K562 (cell line): ENCODE data around the gene PIK3CB.

ENCODE experiments used
- CHD1 ChIP-seq: fragments of 200-600 bp; sonication (generic); IDR thresholded peaks from one replicate; pipeline ENCODE4 v1.6.1; 2012; ENCODE audit warnings: mild to moderate bottlenecking, moderate library complexity, low read length, inconsistent platforms
- CLOCK ChIP-seq: fragments of 250-450 bp; sonication (Bioruptor Pico); IDR thresholded peaks from 2 replicates; pipeline ENCODE4 v1.4.0; 2020; ENCODE audit warnings: mild to moderate bottlenecking, moderate library complexity, borderline replicate concordance
- COPS2 ChIP-seq: fragments of 450-650 bp; conservative IDR thresholded peaks from 2 replicates; pipeline ENCODE4 v1.6.1; 2016; ENCODE audit warnings: mild to moderate bottlenecking, moderate library complexity
- FOS ChIP-seq: IDR thresholded peaks from 3 replicates; pipeline ENCODE4 v1.6.1; 2011; ENCODE audit not compliant: insufficient read length; ENCODE audit errors: extremely low read depth
- NR2F6 ChIP-seq: fragments of 450-650 bp; formaldehyde crosslinking; IDR thresholded peaks from 2 replicates; pipeline ENCODE4 v1.4.0; 2020; ENCODE audit warnings: mild to moderate bottlenecking
- PHB ChIP-seq: fragments of 250-450 bp; sonication (Bioruptor Pico); IDR thresholded peaks from 2 replicates; pipeline ENCODE4 v1.5.0; 2021
- POLR2AphosphoS5 ChIP-seq: IDR thresholded peaks from 2 replicates; pipeline ENCODE4 v1.6.1; 2011; ENCODE audit warnings: mild to moderate bottlenecking, low read depth, low read length, moderate library complexity; ENCODE audit not compliant: control insufficient read depth, insufficient read depth
- ZNF224 ChIP-seq: sonication (generic); formaldehyde crosslinking; IDR thresholded peaks from 2 replicates; pipeline ENCODE4 v1.8.0; 2022; ENCODE audit warnings: mild to moderate bottlenecking, missing genetic modification reagents
- ZNF232 ChIP-seq: sonication (generic); formaldehyde crosslinking; IDR thresholded peaks from 2 replicates; pipeline ENCODE4 v1.8.0; 2022; ENCODE audit warnings: mild to moderate bottlenecking, missing genetic modification reagents
- TF ChIP-seq, protein P1 (sequence below), 3 experiments: IDR thresholded peaks in 2 of 3; conservative IDR thresholded peaks in 1 of 3; 2 replicates each; pipeline ENCODE4 v1.5.1; 2011 to 2012; ENCODE audit warnings: low read length in 3 of 3, mild to moderate bottlenecking in 3 of 3, control low read depth in 2 of 3, improper control_type of control experiment in 1 of 3, inconsistent platforms in 1 of 3, low read depth in 1 of 3, mixed read lengths in 1 of 3, moderate library complexity in 1 of 3; ENCODE audit not compliant: insufficient read depth in 2 of 3
- TF ChIP-seq, protein P2 (sequence below): IDR thresholded peaks from 2 replicates; pipeline ENCODE4 v1.6.1; 2016; ENCODE audit warnings: missing genetic modification characterization, missing compliant biosample characterization

- TF ChIP-seq ZNF224 (no peak), COPS2 (no peak), FOS (no peak), NR2F6 (no peak), POLR2AphosphoS5 (no peak), CLOCK (CRISPR knock-in tag) (no peak), PHB (no peak), CHD1 (no peak), ZNF232 (no peak)
- TF ChIP-seq, protein P1, sequence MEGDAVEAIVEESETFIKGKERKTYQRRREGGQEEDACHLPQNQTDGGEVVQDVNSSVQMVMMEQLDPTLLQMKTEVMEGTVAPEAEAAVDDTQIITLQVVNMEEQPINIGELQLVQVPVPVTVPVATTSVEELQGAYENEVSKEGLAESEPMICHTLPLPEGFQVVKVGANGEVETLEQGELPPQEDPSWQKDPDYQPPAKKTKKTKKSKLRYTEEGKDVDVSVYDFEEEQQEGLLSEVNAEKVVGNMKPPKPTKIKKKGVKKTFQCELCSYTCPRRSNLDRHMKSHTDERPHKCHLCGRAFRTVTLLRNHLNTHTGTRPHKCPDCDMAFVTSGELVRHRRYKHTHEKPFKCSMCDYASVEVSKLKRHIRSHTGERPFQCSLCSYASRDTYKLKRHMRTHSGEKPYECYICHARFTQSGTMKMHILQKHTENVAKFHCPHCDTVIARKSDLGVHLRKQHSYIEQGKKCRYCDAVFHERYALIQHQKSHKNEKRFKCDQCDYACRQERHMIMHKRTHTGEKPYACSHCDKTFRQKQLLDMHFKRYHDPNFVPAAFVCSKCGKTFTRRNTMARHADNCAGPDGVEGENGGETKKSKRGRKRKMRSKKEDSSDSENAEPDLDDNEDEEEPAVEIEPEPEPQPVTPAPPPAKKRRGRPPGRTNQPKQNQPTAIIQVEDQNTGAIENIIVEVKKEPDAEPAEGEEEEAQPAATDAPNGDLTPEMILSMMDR (IDR thresholded peaks at IDR 0.05 in 2 of 3, conservative IDR thresholded peaks at IDR 0.05 in 1 of 3; ENCODE audit: insufficient read depth in 2 of 3, low read depth in 1 of 3, low read length in 3 of 3): no peak
- TF ChIP-seq, protein P2, sequence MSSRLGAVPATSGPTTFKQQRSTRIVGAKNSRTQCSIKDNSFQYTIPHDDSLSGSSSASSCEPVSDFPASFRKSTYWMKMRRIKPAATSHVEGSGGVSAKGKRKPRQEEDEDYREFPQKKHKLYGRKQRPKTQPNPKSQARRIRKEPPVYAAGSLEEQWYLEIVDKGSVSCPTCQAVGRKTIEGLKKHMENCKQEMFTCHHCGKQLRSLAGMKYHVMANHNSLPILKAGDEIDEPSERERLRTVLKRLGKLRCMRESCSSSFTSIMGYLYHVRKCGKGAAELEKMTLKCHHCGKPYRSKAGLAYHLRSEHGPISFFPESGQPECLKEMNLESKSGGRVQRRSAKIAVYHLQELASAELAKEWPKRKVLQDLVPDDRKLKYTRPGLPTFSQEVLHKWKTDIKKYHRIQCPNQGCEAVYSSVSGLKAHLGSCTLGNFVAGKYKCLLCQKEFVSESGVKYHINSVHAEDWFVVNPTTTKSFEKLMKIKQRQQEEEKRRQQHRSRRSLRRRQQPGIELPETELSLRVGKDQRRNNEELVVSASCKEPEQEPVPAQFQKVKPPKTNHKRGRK (tag): no peak
These were observed 73.7 kb downstream of the PIK3CB start for GRCh38 chr3:138761002-138761401.
